ENCODE results near the gene SUCLG2. TPM values are rescaled to one million over a fixed set of nuclear protein-coding genes. Genes with fewer than 3 reads are reported as not detected.

The SUCLG2 gene
- total RNA-seq, 2 experiments from 2014 or later: 28.3 to 44.7 TPM

- no peak for DNase-seq (ENCODE audit: low spot score)
- Histone ChIP-seq H3K4me1 (ENCODE audit: insufficient read depth, low read length, poor library complexity, severe bottlenecking) (no peaks in the 10 kb centered on the region), H3K79me2 (ENCODE audit: insufficient read depth, low read depth, low read length) (no peaks in the 10 kb centered on the region), H3K36me3 (ENCODE audit: insufficient read depth, low read length) (peaks cover 39% of the 10 kb centered on the region), H2AFZ (ENCODE audit: low read length) (no peak overlapping the region), H4K20me1 (ENCODE audit: insufficient read depth, low read length) (no peaks in the 10 kb centered on the region), H3K4me2 (ENCODE audit: low read length) (no peak overlapping the region), H3K9me3 (ENCODE audit: low read length) (no peaks in the 10 kb centered on the region), H3K9me2 (ENCODE audit: insufficient read depth, low read length) (no peaks in the 10 kb centered on the region), H3K4me3 (ENCODE audit: low read depth, low read length, poor library complexity, severe bottlenecking) (no peak overlapping the region), H3K27ac (ENCODE audit: low read depth, low read length, poor library complexity, severe bottlenecking) (no peak overlapping the region)
- TF ChIP-seq, protein P1, sequence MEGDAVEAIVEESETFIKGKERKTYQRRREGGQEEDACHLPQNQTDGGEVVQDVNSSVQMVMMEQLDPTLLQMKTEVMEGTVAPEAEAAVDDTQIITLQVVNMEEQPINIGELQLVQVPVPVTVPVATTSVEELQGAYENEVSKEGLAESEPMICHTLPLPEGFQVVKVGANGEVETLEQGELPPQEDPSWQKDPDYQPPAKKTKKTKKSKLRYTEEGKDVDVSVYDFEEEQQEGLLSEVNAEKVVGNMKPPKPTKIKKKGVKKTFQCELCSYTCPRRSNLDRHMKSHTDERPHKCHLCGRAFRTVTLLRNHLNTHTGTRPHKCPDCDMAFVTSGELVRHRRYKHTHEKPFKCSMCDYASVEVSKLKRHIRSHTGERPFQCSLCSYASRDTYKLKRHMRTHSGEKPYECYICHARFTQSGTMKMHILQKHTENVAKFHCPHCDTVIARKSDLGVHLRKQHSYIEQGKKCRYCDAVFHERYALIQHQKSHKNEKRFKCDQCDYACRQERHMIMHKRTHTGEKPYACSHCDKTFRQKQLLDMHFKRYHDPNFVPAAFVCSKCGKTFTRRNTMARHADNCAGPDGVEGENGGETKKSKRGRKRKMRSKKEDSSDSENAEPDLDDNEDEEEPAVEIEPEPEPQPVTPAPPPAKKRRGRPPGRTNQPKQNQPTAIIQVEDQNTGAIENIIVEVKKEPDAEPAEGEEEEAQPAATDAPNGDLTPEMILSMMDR (conservative IDR thresholded peaks at IDR 0.05; ENCODE audit: low read length): no peak
- TF ChIP-seq EZH2phosphoT487 (IDR thresholded peaks at IDR 0.05; ENCODE audit: borderline replicate concordance, low read depth, low read length): no peak
- intact Hi-C loops (cut with micrococcal nuclease; ENCODE audit: unreplicated experiment): no loop called here
- POLR2A ChIA-PET: interaction anchor here (0.6 to 0.7 kb wide), 7 partner anchors 9 to 475 kb away, joined by 3 to 6 read pairs (median 4); no protein-coding TSS in a partner anchor
- CTCF ChIA-PET (ENCODE audit: unreplicated experiment): interaction anchor here (0.9 kb wide), 1 partner anchor 11 kb away, joined by 3 read pairs; no protein-coding TSS in a partner anchor
- BruUV-seq (replicated peaks): no TSS peak
Observed at GRCh38 chr3:67635806-67636205, 18.6 kb downstream of the SUCLG2 start.

- no peak overlapping the region for H3K27ac ChIP-seq (ENCODE audit: low read depth, low read length, poor library complexity, severe bottlenecking)
- intact Hi-C loops (cut with micrococcal nuclease; ENCODE audit: unreplicated experiment): no loop called here
Observed at GRCh38 chr3:67635257-67635656, 19.2 kb downstream of the SUCLG2 start.

More at GRCh38 chr3:67635257-67635656, 19.2 kb downstream of the SUCLG2 start:
- Histone ChIP-seq H3K9me2 (ENCODE audit: insufficient read depth, low read length) (no peaks in the 10 kb centered on the region), H3K36me3 (ENCODE audit: insufficient read depth, low read length) (peaks cover 39% of the 10 kb centered on the region), H3K4me1 (ENCODE audit: insufficient read depth, low read length, poor library complexity, severe bottlenecking) (no peaks in the 10 kb centered on the region), H3K4me3 (ENCODE audit: low read depth, low read length, poor library complexity, severe bottlenecking) (no peak overlapping the region), H4K20me1 (ENCODE audit: insufficient read depth, low read length) (no peaks in the 10 kb centered on the region), H2AFZ (ENCODE audit: low read length) (no peak overlapping the region), H3K4me2 (ENCODE audit: low read length) (no peak overlapping the region), H3K9me3 (ENCODE audit: low read length) (no peaks in the 10 kb centered on the region), H3K79me2 (ENCODE audit: insufficient read depth, low read depth, low read length) (no peaks in the 10 kb centered on the region)
- DNase-seq (ENCODE audit: low spot score): no peak
- ChIA-PET CTCF (ENCODE audit: unreplicated experiment) (interaction anchor here (0.5 to 0.9 kb wide), 2 partner anchors 10 to 284 kb away, joined by 3 to 4 read pairs; no protein-coding TSS in a partner anchor), POLR2A (interaction anchor here (0.6 to 1.4 kb wide), 3 partner anchors 10 to 61 kb away, joined by 3 read pairs; no protein-coding TSS in a partner anchor)
- BruUV-seq (replicated peaks): no TSS peak
- TF ChIP-seq EZH2phosphoT487 (IDR thresholded peaks at IDR 0.05; ENCODE audit: borderline replicate concordance, low read depth, low read length): no peak
- TF ChIP-seq, protein P1 (conservative IDR thresholded peaks at IDR 0.05; ENCODE audit: low read length): no peak

All from OCI-LY7 (cell line).